Body of pancreas (tissue), 4 donors: ENCODE data around the gene ANKRD6.

Experiments
- POLR2A ChIP-seq, 3 donors: fragments of 450-650 bp; IDR thresholded peaks; one replicate each; pipeline ENCODE4 v1.6.1; 2016; ENCODE audit warnings: antibody characterized with exemption in 3 of 3, mild to moderate bottlenecking in 2 of 3
- TF ChIP-seq, protein P1 (sequence below), 7 experiments: fragments of 450-650 bp in 4 of 7; fragments of 200-600 bp in 3 of 7; sonication (generic) in 3 of 7; IDR thresholded peaks; one replicate each; pipeline ENCODE4 v1.5.1; 2016 to 2019; ENCODE audit warnings: antibody characterized with exemption in 7 of 7

DNA sequence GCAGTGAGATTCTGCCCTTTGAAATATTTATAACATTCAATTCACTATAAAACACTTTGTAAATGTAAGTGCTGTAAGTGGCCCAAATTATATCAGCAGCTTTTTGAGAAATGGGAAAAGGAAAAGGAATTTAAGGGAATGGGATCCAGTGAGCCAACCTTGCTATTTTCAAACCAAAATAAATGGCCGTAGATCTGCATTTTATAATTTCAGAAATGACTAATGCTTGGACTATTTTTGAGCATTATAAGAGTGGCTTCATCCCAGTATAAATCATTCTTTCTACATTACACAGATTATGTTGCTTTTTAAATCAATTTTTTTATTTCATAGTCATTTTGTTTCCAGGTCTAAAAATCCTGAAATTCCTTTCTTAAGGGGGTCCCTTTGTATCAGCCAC lies 49.2 kb downstream of the ANKRD6 start:
- TF ChIP-seq, protein P1, sequence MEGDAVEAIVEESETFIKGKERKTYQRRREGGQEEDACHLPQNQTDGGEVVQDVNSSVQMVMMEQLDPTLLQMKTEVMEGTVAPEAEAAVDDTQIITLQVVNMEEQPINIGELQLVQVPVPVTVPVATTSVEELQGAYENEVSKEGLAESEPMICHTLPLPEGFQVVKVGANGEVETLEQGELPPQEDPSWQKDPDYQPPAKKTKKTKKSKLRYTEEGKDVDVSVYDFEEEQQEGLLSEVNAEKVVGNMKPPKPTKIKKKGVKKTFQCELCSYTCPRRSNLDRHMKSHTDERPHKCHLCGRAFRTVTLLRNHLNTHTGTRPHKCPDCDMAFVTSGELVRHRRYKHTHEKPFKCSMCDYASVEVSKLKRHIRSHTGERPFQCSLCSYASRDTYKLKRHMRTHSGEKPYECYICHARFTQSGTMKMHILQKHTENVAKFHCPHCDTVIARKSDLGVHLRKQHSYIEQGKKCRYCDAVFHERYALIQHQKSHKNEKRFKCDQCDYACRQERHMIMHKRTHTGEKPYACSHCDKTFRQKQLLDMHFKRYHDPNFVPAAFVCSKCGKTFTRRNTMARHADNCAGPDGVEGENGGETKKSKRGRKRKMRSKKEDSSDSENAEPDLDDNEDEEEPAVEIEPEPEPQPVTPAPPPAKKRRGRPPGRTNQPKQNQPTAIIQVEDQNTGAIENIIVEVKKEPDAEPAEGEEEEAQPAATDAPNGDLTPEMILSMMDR (IDR thresholded peaks at IDR 0.05) = no peak
- TF ChIP-seq POLR2A (IDR thresholded peaks at IDR 0.05) = no peak
